Ammon's horn (tissue), 1 donor: ENCODE data around the gene DSCAM.
A peak's percentile ranks its signal among the peaks of the same experiment; 100 is the strongest.
"Not testable (repeated sequence)": the region's sequence is repeated elsewhere in the genome, so short reads cannot be mapped to it uniquely, and the experiment has no call there.

ENCODE experiments used
- DNase-seq: peaks from one replicate; pipeline ENCODE4 v3.0.0-alpha.2; 2016; ENCODE audit warnings: low spot score

Gene DSCAM

GRCh38 chr21:40379881-40380810 is 466.8 kb downstream of the DSCAM start:
- no peak for DNase-seq

GRCh38 chr21:40377135-40377534 is 469.8 kb downstream of the DSCAM start:
- DNase-seq, result no peak

GRCh38 chr21:40373761-40374160 is 473.2 kb downstream of the DSCAM start:
- DNase-seq, result no peak

- no peak for DNase-seq
Measured at GRCh38 chr21:40372506-40372905, 474.5 kb downstream of the DSCAM start.

- no peak for DNase-seq
Measured at GRCh38 chr21:40371329-40371728, 475.6 kb downstream of the DSCAM start.

GRCh38 chr21:40356644-40357043 is 490.3 kb downstream of the DSCAM start:
- no peak for DNase-seq

- DNase-seq, result no peak
Measured at GRCh38 chr21:40355076-40355475, 491.9 kb downstream of the DSCAM start.

GRCh38 chr21:40351006-40351405 is 496.0 kb downstream of the DSCAM start:
- no peak for DNase-seq

- no peak for DNase-seq
Measured at GRCh38 chr21:40349591-40349990, 497.4 kb downstream of the DSCAM start.

- no peak for DNase-seq
Measured at GRCh38 chr21:40345711-40346321, 501.1 kb downstream of the DSCAM start.

- DNase-seq, result no peak
Measured at GRCh38 chr21:40340357-40340756, 506.6 kb downstream of the DSCAM start.

GRCh38 chr21:40339050-40339449 is 507.9 kb downstream of the DSCAM start:
- DNase-seq, result no peak

GRCh38 chr21:40337981-40338380 is 509.0 kb downstream of the DSCAM start:
- DNase-seq, result no peak

- DNase-seq, result no peak
Measured at GRCh38 chr21:40335704-40336103, 511.3 kb downstream of the DSCAM start.

GRCh38 chr21:40334159-40334558 is 512.8 kb downstream of the DSCAM start:
- DNase-seq, result no peak

GRCh38 chr21:40333731-40334130 is 513.2 kb downstream of the DSCAM start:
- no peak for DNase-seq

GRCh38 chr21:40331804-40332203 is 515.2 kb downstream of the DSCAM start:
- no peak for DNase-seq

- peak; percentile 15 for DNase-seq
Measured at GRCh38 chr21:40331172-40331571, 515.8 kb downstream of the DSCAM start.

- no peak for DNase-seq
Measured at GRCh38 chr21:40324389-40324788, 522.6 kb downstream of the DSCAM start.

GRCh38 chr21:40320718-40321117 is 526.2 kb downstream of the DSCAM start:
- not testable (repeated sequence) for DNase-seq

- no peak for DNase-seq
Measured at GRCh38 chr21:40318371-40318770, 528.6 kb downstream of the DSCAM start.

GRCh38 chr21:40316104-40316503 is 530.9 kb downstream of the DSCAM start:
- DNase-seq, result no peak

- DNase-seq, result no peak
Measured at GRCh38 chr21:40315626-40316025, 531.3 kb downstream of the DSCAM start.
